CD14-positive monocyte (primary cell): ENCODE measurements around the gene FOXK2. TPM values are rescaled to one million over a fixed set of nuclear protein-coding genes. Genes with fewer than 3 reads are reported as not detected.

Source experiments
- DNase-seq, 3 donors: peaks; one replicate each; pipeline ENCODE4 v3.0.0-alpha.2; 2011 to 2022
- H2AFZ ChIP-seq: 2 replicates; pipeline ENCODE4 v1.6.0; 2012; ENCODE audit warnings: mild to moderate bottlenecking, low read depth, low read length, inconsistent platforms; ENCODE audit not compliant: insufficient read depth, poor library complexity, severe bottlenecking
- H3K27ac ChIP-seq, 2 donors: 1 replicate in 1 of 2; 2 replicates in 1 of 2; pipeline ENCODE4 v1.5.1; 2012 to 2013; ENCODE audit warnings: low read length in 2 of 2, control low read depth in 1 of 2, inconsistent platforms in 1 of 2, low read depth in 1 of 2, mild to moderate bottlenecking in 1 of 2
- H3K27me3 ChIP-seq, 2 donors: one replicate each; pipeline versions ENCODE4 v1.6.0 to v1.6.1; 2011 to 2013; ENCODE audit warnings: low read length in 2 of 2; ENCODE audit not compliant: control insufficient read depth in 2 of 2, insufficient read depth in 2 of 2
- H3K36me3 ChIP-seq, 2 donors: replicated peaks in 1 of 2; 1 replicate in 1 of 2; 2 replicates in 1 of 2; pipeline versions ENCODE4 v1.5.1 to v1.6.1; 2012 to 2013; ENCODE audit warnings: low read length in 2 of 2, control low read depth in 1 of 2, inconsistent platforms in 1 of 2, mild to moderate bottlenecking in 1 of 2; ENCODE audit not compliant: insufficient read depth in 2 of 2, control insufficient read depth in 1 of 2
- H3K4me1 ChIP-seq, 2 donors: 1 replicate in 1 of 2; 2 replicates in 1 of 2; pipeline versions ENCODE4 v1.5.1 to v1.6.1; 2012 to 2013; ENCODE audit warnings: low read length in 2 of 2, control low read depth in 1 of 2, inconsistent platforms in 1 of 2, mild to moderate bottlenecking in 1 of 2, moderate library complexity in 1 of 2; ENCODE audit not compliant: insufficient read depth in 2 of 2, control insufficient read depth in 1 of 2
- H3K4me2 ChIP-seq: replicated peaks from 2 replicates; pipeline ENCODE3; 2012; ENCODE audit warnings: low read length, moderate library complexity, mild to moderate bottlenecking; ENCODE audit not compliant: poor library complexity, severe bottlenecking; ENCODE audit errors: extremely low read depth
- H3K4me3 ChIP-seq, 3 experiments: fragments of 200-600 bp in 1 of 3; sonication (generic) in 1 of 3; replicated peaks in 1 of 3; 1 replicate in 2 of 3; 2 replicates in 1 of 3; pipeline ENCODE4 v1.5.1; 2011 to 2013; ENCODE audit warnings: low read length in 3 of 3, mild to moderate bottlenecking in 3 of 3, control low read depth in 2 of 3, low read depth in 2 of 3, inconsistent platforms in 1 of 3, moderate library complexity in 1 of 3
- H3K79me2 ChIP-seq: 2 replicates; pipeline ENCODE4 v1.6.0; 2012; ENCODE audit warnings: mild to moderate bottlenecking, control low read depth, inconsistent platforms, low read length, moderate library complexity; ENCODE audit not compliant: insufficient read depth
- H3K9ac ChIP-seq: 2 replicates; pipeline ENCODE4 v1.6.0; 2017; ENCODE audit warnings: low read length, mild to moderate bottlenecking; ENCODE audit not compliant: insufficient read depth, poor library complexity, severe bottlenecking
- H3K9me3 ChIP-seq, 2 donors: replicated peaks in 1 of 2; 1 replicate in 1 of 2; 2 replicates in 1 of 2; pipeline versions ENCODE4 v1.5.1 to v1.6.1; 2012 to 2013; ENCODE audit warnings: low read length in 2 of 2, control low read depth in 1 of 2; ENCODE audit not compliant: control insufficient read depth in 1 of 2, insufficient read depth in 1 of 2
- H4K20me1 ChIP-seq: 2 replicates; pipeline ENCODE4 v1.6.0; 2012; ENCODE audit warnings: mild to moderate bottlenecking, low read length, control low read depth, moderate library complexity; ENCODE audit not compliant: insufficient read depth
- H3K27ac Mint-ChIP-seq, 7 donors: one replicate each; pipeline ENCODE4 v1.8.0; 2020; ENCODE audit warnings: mild to moderate bottlenecking in 7 of 7, mixed read lengths in 7 of 7, moderate library complexity in 6 of 7, inconsistent platforms in 2 of 7
- H3K27me3 Mint-ChIP-seq, 3 donors: one replicate each; pipeline ENCODE4 v1.8.0; 2021 to 2022; ENCODE audit warnings: low read depth in 3 of 3, mild to moderate bottlenecking in 3 of 3, mixed read lengths in 3 of 3, moderate library complexity in 3 of 3, inconsistent platforms in 1 of 3
- H3K36me3 Mint-ChIP-seq, 2 donors: one replicate each; pipeline ENCODE4 v1.8.0; 2020; ENCODE audit warnings: mixed read lengths in 2 of 2, inconsistent platforms in 1 of 2, mild to moderate bottlenecking in 1 of 2
- H3K4me1 Mint-ChIP-seq: one replicate; pipeline ENCODE4 v1.8.0; 2020; ENCODE audit warnings: mild to moderate bottlenecking, mixed read lengths
- H3K4me3 Mint-ChIP-seq, 2 donors: one replicate each; pipeline ENCODE4 v1.8.0; 2020; ENCODE audit warnings: mild to moderate bottlenecking in 2 of 2, mixed read lengths in 2 of 2, moderate library complexity in 1 of 2
- H3K9me3 Mint-ChIP-seq, 7 donors: one replicate each; pipeline ENCODE4 v1.8.0; 2020 to 2022; ENCODE audit warnings: mixed read lengths in 7 of 7, mild to moderate bottlenecking in 6 of 7, moderate library complexity in 6 of 7, inconsistent platforms in 2 of 7
- WGBS: methylation state at CpG from one replicate; pipeline ENCODE4 v1.1.5; 2013; ENCODE audit warnings: missing lambda C conversion rate; ENCODE audit not compliant: insufficient coverage; 5-methylcytosine and 5-hydroxymethylcytosine counted together
- intact Hi-C, 2 donors: fragments of 100-400 bp; cut with micrococcal nuclease; formaldehyde crosslinking; loops; one replicate each; pipeline versions ENCODE4 v1.15.0 to v1.15.1; 2023
- polyA plus RNA-seq, 3 donors: library from polyadenylated mRNA; depleted of rRNA in 1 of 3; unstranded in 2 of 3; stranded (reverse) in 1 of 3; fragments of 300-500 nt in 2 of 3; fragments of >200 nt in 1 of 3; fragmentation: Illumina TruSeq in 2 of 3; gene quantifications; 1 replicate in 2 of 3; 2 replicates in 1 of 3; pipeline ENCODE4 v1.2.3, GENCODE V29; 2012 to 2021
- TF ChIP-seq, protein P1 (sequence below): fragments of 200-600 bp; IDR thresholded peaks from one replicate; pipeline ENCODE4 v1.8.0; 2022; ENCODE audit warnings: antibody characterized with exemption, mild to moderate bottlenecking

Gene FOXK2
- polyA plus RNA-seq, 3 donors = 3.5 to 18.4 (median 4.7) TPM

GRCh38 chr17:82551779-82552457, 32.4 kb downstream of the FOXK2 start:
- no peaks in the 10 kb centered on the region for H3K9me3 ChIP-seq
- H4K20me1 ChIP-seq = peaks cover 91% of the 10 kb centered on the region
- peaks cover 35 to 38% of the 10 kb centered on the region in 2 donors for H3K4me1 ChIP-seq
- Mint-ChIP-seq H3K27ac (peak overlapping the region in 1 of 7 donors; percentile 64), H3K4me1 (peaks cover 45% of the 10 kb centered on the region), H3K27me3 (no peaks in the 10 kb centered on the region), H3K9me3 (peaks cover 0 to 5% (median 0%) of the 10 kb centered on the region in 7 donors), H3K36me3 (peaks cover 0 to 2% of the 10 kb centered on the region in 2 donors), H3K4me3 (no peak overlapping the region)
- H3K4me2 ChIP-seq = no peak overlapping the region
- H3K4me3 ChIP-seq = no peak overlapping the region
- H3K9ac ChIP-seq = no peak overlapping the region
- H3K27ac ChIP-seq = no peak overlapping the region
- peaks cover 94% of the 10 kb centered on the region for H3K79me2 ChIP-seq
- DNase-seq = peak; percentile 66 to 72 (median 71)
- 72% methylated on average over 8 of the region's 13 CpGs for WGBS
- TF ChIP-seq, protein P1, sequence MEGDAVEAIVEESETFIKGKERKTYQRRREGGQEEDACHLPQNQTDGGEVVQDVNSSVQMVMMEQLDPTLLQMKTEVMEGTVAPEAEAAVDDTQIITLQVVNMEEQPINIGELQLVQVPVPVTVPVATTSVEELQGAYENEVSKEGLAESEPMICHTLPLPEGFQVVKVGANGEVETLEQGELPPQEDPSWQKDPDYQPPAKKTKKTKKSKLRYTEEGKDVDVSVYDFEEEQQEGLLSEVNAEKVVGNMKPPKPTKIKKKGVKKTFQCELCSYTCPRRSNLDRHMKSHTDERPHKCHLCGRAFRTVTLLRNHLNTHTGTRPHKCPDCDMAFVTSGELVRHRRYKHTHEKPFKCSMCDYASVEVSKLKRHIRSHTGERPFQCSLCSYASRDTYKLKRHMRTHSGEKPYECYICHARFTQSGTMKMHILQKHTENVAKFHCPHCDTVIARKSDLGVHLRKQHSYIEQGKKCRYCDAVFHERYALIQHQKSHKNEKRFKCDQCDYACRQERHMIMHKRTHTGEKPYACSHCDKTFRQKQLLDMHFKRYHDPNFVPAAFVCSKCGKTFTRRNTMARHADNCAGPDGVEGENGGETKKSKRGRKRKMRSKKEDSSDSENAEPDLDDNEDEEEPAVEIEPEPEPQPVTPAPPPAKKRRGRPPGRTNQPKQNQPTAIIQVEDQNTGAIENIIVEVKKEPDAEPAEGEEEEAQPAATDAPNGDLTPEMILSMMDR = peak; percentile 87
- intact Hi-C loops = loop anchor here (5.0 to 10.0 kb wide), 3 partner anchors 35 to 200 kb away; partner anchors contain the start of gene FOXK2 (in 1 of the 2)
- no peaks in the 10 kb centered on the region for H3K36me3 ChIP-seq
- H2AFZ ChIP-seq = no peak overlapping the region
- H3K27me3 ChIP-seq = no peaks in the 10 kb centered on the region

- no peak overlapping the region for H3K9ac ChIP-seq
- H3K79me2 ChIP-seq = peaks cover 94% of the 10 kb centered on the region
- no peaks in the 10 kb centered on the region for H3K9me3 ChIP-seq
- no peak overlapping the region for H3K27ac ChIP-seq
- WGBS = 90% methylated on average over 13 of the region's 13 CpGs
- H3K4me1 ChIP-seq = peaks cover 35 to 37% of the 10 kb centered on the region in 2 donors
- H3K27me3 ChIP-seq = no peaks in the 10 kb centered on the region
- H3K4me2 ChIP-seq = no peak overlapping the region
- H3K36me3 ChIP-seq = no peaks in the 10 kb centered on the region
- Mint-ChIP-seq H3K36me3 (peaks cover 0 to 4% of the 10 kb centered on the region in 2 donors), H3K4me1 (peaks cover 44% of the 10 kb centered on the region), H3K4me3 (no peak overlapping the region), H3K27ac (peak overlapping the region in 3 of 7 donors; percentile 37 to 64 (median 53)), H3K9me3 (peaks cover 0 to 5% (median 0%) of the 10 kb centered on the region in 7 donors), H3K27me3 (no peaks in the 10 kb centered on the region)
- H3K4me3 ChIP-seq = no peak overlapping the region
- intact Hi-C loops = loop anchor here (5.0 to 10.0 kb wide), 3 partner anchors 35 to 200 kb away; partner anchors contain the start of gene FOXK2 (in 1 of the 2)
- TF ChIP-seq, protein P1 = no peak
- no peak overlapping the region for H2AFZ ChIP-seq
- peaks cover 88% of the 10 kb centered on the region for H4K20me1 ChIP-seq
- DNase-seq = no peak
Observed at GRCh38 chr17:82552580-82552979, 33.0 kb downstream of the FOXK2 start.
